Subcutaneous adipose tissue (tissue), 4 donors: ENCODE measurements around the gene CNR2. TPM values are rescaled to one million over a fixed set of nuclear protein-coding genes. Genes with fewer than 3 reads are reported as not detected.

ENCODE experiments used
- total RNA-seq, 4 donors: library from RNA; depleted of rRNA; stranded (reverse); fragments of >200 nt; gene quantifications; one replicate each; pipeline ENCODE4 v1.1.0, GENCODE V29; 2016
- TF ChIP-seq, protein P1 (sequence below): fragments of 450-650 bp; IDR thresholded peaks from one replicate; pipeline ENCODE4 v1.5.1; 2016; ENCODE audit warnings: low read depth, mild to moderate bottlenecking, control low read depth, antibody characterized with exemption, moderate library complexity

Gene CNR2
- total RNA-seq, 4 donors from 2014 or later: under 0.01 TPM; not detected in 3

DNA sequence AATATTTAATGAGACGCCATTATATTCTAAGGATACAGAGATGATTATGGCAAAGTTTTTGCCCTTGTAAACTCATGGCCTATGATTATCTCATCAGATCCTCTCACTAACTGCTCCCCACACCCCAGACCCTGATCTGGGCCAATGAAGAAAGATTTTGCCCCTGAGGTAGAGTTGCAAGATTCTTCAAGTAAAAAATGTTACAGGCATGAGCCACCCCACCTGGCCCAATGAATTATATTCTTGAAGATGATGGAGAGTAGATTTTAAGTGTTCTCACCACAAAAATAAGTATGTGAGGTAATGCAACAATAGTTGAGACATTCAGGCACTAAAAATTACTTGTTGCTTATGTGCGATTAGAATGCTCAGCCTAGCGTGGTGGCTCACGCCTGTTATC is 1.8 kb upstream of the CNR2 start:
- TF ChIP-seq, protein P1, sequence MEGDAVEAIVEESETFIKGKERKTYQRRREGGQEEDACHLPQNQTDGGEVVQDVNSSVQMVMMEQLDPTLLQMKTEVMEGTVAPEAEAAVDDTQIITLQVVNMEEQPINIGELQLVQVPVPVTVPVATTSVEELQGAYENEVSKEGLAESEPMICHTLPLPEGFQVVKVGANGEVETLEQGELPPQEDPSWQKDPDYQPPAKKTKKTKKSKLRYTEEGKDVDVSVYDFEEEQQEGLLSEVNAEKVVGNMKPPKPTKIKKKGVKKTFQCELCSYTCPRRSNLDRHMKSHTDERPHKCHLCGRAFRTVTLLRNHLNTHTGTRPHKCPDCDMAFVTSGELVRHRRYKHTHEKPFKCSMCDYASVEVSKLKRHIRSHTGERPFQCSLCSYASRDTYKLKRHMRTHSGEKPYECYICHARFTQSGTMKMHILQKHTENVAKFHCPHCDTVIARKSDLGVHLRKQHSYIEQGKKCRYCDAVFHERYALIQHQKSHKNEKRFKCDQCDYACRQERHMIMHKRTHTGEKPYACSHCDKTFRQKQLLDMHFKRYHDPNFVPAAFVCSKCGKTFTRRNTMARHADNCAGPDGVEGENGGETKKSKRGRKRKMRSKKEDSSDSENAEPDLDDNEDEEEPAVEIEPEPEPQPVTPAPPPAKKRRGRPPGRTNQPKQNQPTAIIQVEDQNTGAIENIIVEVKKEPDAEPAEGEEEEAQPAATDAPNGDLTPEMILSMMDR: no peak

DNA sequence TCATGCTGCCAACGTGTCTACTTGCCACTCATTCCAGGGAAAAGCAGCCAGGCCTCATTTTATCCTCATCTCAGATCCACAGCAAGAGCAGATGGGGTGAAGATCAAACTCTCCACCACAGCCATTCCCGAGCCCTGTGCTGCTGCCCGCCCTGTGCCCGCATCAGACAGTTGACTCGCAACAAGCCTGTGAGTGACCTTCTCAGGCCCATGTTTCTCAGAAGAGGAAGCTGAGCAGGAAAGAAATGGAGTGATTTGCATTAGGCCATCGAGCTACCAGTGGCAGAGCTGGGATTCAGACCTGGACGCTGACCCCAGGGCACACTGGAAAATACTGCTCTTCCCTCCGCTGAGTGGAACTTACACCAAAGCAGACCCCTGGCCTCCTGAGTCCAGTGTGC is 1.2 kb downstream of the CNR2 start:
- TF ChIP-seq, protein P1: no peak

- TF ChIP-seq, protein P1: no peak
Measured at GRCh38 chr1:23910553-23911246, 2.5 kb downstream of the CNR2 start.

DNA sequence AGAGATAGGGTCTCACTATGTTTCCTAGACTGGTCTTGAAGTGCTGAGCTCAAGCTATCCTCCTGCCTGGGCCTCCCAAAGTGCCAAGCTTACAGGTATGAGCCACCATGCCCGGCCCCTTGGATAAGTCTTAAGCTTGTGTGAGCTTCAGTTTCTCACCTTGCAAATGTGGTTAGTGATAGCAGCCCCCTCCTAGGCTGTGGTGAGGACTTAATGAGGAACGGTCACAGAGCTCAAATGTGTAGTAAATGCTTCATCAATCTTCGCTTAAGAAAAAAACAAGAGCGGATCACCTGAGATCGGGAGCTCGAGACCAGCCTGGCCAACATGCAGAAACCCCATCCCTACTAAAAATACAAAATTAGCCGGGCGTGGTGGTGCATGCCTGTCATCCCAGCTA is 3.0 kb downstream of the CNR2 start:
- TF ChIP-seq, protein P1: no peak

DNA sequence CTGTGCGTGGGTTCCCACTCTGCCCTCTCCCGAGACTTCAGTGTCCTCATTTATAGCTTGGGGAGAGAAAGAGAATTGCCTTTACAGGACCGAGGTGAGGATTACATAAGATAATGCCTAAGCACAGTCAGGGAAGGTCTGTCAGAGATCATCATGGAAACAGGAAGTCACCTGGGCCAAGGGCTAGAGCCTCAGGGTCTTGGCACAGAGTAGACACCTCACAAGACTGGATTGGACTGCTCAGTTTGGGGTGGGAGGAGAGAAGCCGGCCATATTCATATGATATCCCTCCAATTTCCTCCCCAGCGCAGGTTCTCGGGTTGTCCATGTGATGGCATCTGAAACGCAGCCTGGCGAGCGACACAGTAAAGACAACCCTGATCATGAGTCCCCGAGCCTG is 3.8 kb downstream of the CNR2 start:
- TF ChIP-seq, protein P1: no peak

DNA sequence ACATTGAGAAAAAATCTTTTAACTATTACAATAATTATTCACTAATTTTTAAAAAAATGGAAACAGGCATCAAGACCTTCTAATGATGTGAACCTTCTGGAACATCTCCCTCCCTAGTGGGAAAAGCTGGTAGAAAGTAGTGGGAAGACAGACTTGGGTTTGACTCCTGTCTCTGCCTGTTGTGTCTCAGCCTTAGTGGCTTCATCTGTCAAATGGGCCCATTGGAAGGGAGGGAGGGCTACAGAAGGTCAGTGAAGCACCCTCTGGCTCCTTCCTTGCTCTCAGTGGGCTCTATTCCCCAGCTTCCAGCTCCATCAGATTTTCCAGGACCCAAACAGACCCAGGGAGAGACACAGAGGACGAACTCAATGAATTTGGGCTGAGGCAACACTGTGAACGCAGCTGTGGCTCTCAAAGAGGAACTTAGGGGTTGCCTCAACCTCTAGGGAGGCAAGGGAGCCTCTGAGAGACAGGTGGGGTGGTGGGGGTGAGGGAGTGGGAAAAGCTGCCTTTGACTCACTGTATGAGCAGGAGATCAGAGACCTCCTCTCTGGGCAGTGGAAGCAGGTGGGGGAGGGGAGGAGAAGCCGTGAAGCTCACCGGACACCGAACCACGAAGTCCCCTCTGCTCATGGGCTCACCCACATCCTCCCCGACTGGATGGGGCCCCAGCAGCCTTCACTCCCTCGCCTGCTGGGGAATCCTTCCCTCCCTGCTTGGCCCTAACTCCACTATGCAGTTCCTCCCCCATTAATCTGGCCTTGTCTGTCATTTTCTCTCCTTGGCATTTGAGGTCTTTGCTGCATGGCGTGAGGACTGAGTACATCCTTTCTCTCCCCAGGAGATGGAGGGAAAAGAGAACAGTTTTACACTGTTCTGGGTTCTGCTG is 4.5 kb downstream of the CNR2 start:
- TF ChIP-seq, protein P1: no peak

GRCh38 chr1:23906731-23907130 is 6.4 kb downstream of the CNR2 start:
- TF ChIP-seq, protein P1: no peak
